ENCODE measurements around the gene ZNF236.
"Not testable (repeated sequence)": the region's sequence is repeated elsewhere in the genome, so short reads cannot be mapped to it uniquely, and the experiment has no call there.

- not testable (repeated sequence) for TF ChIP-seq POLR2AphosphoS5 (IDR thresholded peaks at IDR 0.05); POLR2A (IDR thresholded peaks at IDR 0.05; ENCODE audit: low read depth); CTCF (IDR thresholded peaks at IDR 0.05); EP300 (IDR thresholded peaks at IDR 0.05)
Measured at GRCh38 chr18:76811530-76811929, 10.8 kb upstream of the ZNF236 start.
